ENCODE data around the gene KLRF1.

GRCh38 chr12:9868951-9869306 is 41.6 kb downstream of the KLRF1 start:
- no peak for TF ChIP-seq CTCF (IDR thresholded peaks at IDR 0.05; ENCODE audit: insufficient read depth, low read depth, low read length)
- no peak for TF ChIP-seq EZH2 (IDR thresholded peaks at IDR 0.05; ENCODE audit: insufficient read depth, low read length)
